GM19328 (cell line): ENCODE data around the gene IL22RA2.

ENCODE experiments used
- ATAC-seq: cut with Tn5 transposase; IDR thresholded peaks from one replicate; pipeline ENCODE4 v1.9.1; 2021; ENCODE audit warnings: mild to moderate bottlenecking, moderate library complexity; ENCODE audit not compliant: unreplicated experiment

IL22RA2 gene

DNA sequence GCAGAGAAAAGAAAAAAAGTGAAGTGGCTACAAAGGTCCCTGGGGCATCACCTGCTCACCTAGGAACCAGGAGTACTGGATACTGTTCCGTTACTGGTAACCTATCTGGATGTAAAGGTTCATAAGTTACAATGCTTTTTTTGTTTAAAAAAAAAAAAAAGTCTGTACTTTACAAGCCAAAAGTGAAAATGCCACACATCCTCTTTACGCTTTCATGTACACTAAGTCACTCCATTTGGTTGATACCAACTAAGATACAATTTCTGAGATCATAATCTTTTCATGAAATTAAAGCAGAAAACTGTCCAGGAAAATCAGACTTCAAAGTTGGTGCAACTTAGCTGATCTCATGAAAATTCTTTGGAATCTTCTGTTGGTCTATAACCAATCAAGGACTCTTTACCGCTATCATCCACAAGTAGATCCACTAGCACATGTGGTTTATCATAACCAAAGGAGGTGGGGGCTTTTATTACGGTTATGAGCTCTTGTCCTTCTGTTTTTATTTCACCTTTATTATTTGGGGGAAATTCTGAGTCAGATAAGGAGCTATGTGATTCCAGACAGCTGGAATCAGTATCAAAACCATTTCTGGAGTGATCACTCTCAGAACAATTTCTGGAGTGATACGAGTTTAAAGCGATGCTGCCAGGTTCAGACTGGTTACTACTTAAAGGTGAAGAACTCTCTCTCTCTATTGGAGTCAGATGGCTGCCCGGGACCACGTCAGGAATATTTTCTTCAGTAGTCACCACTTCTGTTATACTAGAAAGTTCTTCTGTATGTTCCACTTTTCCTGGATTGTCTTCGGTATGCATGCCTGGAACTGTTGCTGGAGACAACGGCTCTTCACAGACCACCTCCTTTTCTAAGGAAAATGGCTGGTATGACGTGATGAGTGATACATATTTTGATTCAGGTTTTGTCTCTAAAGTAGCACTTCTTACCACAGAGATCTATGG lies 24.5 kb upstream of the IL22RA2 start:
- no peak for ATAC-seq

DNA sequence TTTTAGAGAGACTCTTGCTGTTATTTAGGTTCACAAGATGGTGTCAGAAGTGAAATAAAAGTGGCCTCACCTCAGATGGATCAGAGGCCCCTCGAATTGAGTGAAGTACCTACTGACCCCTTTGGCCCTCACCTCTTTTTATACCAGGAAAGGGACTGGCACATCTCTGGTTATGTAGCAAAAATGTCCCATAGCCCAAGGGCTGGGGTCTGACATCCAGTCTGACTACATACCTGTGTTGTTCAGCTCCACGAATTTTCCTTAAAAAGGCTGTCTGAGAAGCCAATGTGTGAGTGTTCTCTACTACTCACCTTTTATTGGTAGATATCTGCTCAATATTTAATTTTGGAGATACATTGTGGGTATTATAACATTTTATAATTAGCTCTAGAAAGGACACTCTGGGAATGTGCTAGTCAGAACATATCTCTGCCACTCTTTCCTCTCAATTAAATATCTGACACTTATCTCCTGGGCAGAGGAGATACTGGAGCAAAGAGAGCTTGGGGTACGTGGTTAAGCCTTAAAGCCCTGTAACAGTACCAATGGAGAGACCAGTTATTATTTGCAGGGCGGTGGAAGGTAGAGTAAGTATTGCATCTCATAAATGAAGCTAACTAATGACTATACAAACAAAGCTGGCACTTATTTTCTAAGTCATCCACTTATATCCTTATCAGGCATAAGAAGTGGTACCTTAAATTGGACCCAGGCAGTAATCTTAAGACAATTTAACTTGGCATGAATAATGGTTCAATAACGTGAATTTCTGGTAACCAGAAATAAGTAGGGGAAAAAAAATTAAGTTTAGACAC lies 20.0 kb upstream of the IL22RA2 start:
- ATAC-seq, result no peak

DNA sequence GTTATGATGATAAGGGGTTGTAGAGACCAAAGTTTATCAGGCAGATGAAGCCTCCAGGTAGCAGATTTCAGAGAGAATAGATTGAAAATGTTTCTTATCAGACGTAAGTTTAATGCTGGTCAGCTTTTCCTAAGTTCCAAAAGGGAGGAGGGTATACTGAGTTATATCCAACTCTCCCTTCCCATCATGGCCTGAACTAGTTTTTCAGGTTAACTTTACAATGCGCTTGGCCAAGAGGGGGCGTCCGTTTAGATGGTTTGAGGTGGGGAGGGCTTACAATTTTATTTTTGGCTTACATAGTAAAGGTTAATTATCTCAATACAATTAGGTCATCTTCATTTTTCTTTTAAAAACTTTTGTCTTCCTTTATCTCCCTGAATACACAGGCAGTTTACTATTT lies 19.4 kb upstream of the IL22RA2 start:
- ATAC-seq, result no peak

DNA sequence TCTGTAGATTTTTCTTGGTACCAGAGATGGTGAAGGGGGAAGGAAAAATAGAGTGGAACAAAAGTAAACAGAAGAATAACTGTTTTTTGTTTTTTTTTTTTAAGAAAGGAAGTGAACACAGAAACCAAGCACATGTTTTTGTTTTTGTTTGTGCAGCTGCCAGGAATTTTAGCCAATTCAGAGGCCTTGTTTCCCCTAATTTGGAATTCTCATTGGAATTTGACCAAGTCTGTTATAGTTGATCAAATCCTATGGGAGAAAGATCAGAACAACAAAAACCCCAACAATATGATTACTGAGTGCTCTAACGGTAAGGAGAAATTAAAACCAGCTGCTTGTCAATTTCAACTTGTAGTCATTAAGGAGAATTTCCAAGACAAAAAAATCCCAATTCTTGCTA lies 18.2 kb upstream of the IL22RA2 start:
- no peak for ATAC-seq

DNA sequence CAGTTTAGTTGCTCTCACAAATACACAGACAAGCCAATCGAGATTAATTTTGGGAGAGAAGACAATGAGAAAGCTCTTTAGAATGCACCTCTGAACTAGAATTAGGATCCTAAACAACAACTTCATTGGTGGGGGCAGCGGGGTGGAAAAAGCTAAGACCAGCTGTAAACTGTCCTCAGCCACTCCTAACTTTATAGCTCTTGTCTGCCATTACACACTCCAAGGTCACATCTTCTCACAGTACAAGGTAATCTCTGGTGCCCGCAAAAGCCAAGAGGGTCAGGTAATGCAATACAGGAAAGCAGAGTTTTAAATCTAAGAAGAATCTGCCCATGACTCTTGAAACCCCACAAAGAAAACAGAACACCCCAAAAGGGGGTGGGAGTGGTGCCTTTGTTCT lies 17.8 kb upstream of the IL22RA2 start:
- no peak for ATAC-seq

DNA sequence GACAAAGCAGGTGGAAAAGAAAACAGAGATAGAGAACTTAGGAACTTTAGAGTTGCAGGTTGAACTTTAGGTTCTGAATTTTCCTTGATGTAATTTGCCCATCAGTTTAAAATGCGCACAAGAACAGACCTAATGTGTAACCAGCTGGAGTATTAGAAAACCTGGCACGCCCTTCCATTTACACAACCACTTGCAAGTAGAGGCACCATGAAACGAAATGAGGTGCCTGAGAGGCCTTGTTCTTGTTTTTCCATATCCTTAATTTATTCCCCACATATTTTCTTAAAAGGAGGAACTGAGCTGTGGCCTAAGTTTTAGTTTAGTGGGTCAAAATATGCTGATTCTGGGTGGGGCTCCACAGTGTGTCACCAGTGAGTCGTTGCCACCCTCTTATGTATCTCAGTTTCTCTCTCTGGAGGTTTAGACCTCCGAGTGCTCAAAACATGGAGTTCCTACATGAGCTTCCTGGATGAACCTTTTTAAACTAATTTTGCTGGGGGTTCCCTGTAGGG lies 17.2 kb upstream of the IL22RA2 start:
- no peak for ATAC-seq

DNA sequence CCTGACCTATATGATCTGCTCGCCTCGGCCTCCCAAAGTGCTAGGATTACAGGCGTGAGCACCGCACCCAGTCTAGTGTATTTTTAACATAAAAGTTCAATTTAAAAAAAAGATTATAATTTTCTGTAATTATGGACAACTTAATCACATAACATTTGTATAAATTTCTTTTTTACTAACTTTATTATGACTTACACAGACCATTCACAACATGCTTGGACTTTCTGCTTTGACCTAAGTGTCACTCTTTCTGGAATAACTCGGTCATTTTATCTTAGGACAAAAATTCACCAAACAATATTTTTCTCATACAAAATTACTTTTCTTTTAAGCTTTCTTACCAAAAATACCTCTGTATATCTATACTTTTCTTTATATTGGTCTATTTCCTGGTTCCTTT lies 15.4 kb upstream of the IL22RA2 start:
- no peak for ATAC-seq

DNA sequence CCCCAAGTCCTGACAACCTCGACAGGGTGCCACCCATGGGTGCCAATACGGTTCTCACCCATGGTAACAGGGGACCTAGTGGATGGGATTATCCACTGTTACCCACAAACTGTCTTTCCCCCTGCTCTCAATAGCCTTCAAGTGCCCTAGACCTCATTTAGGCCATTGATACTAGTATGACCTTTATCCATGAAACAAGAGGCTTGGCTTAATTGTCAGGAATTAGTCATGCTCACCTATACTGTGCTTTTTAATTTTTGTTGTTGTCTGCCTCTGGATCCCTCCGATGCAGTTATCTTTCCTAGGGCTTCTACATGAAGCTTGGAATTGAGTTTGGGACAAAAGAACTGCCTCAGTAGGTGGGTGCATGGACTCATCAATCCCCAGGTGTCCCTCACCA lies 11.8 kb upstream of the IL22RA2 start:
- ATAC-seq, result no peak

DNA sequence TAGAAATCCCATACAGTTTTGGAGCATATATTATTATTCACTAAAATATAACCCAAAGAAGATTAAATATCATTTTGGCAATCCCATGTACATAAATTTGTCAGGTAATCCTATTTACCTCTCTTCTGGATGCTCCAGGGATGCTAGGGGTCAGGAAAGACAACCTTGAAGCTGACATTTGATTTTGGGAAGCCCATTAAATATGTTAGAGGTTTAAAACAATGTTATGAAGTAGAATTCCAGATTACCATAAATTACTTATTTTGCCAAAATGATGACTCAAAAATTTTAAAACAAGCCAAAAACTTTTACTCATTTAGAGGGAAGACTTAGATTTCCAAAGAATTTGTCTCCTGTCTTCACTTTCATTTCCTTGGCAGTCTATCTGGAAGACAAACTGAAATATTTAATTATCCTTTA lies 9.2 kb upstream of the IL22RA2 start:
- no peak for ATAC-seq

DNA sequence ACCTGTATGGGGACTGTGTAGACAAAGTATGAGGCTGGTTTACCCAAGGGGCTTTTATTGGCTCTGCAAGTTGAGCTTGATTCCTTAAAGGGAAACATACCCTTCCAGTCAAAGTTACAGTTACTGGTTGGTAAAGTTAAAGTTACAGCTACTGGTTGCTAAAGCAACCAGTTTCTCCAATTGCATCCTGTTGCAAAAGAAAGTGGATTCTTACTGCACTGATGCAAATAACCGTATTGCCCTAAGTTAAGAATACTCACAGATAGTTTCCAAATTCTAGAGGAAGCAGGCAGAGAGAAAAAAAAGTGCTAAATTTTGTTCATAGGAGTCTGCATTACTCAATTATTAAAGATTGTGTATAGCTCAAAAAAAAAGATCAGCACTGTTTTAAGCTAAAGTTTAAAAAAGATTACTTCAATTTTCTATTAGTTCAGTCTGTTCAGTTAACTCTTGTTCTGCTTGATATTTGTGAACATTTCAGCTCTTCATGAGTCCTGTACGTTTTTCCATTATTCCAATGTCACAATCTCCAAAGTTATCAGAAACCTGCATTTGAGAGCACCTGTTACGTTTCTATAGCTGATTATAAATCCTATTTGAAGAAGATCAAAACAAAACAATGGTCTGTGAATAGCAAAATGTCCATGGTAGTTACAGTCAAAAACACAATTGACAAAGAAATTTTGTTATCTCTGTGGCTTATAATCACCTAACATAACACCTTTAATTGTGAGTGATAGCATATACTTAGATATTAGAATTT lies 8.6 kb upstream of the IL22RA2 start:
- ATAC-seq, result no peak

DNA sequence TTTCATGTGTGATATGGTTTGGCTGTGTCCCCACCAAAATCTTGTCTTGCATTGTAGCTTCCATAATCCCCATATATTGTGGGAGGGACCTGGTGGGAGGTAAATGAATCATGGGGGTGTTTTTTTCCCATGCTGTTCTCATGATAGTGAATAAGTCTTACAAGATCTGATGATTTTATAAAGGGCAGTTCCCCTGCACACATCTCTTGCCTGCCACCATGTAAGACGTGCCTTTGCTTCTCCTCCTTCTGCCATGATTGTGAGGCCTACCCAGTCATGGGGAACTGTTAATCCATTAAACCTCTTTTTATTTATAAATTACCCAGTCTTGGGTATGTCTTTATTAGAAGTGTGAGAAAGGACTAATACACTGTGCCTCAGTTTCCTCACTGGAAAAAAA lies 4.2 kb upstream of the IL22RA2 start:
- ATAC-seq, result no peak

DNA sequence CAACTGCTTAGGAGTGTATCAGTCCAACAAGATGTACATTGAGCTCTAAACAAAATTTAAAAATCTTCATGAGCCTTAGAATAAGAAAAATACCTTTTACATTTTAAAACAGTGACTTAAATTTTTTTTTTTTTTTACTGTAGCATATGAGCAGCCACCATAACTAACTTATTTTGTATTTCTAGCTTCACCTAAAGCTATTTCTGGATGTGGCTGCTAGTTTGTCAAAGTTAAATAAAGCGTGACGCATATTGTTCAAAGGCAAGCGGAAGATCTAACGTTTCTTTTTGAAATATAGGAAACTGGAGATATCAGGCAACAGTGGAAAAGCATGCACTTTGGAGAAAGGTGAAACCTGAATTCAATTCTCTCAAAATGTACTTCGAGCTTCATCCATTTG lies 3.3 kb upstream of the IL22RA2 start:
- no peak for ATAC-seq

DNA sequence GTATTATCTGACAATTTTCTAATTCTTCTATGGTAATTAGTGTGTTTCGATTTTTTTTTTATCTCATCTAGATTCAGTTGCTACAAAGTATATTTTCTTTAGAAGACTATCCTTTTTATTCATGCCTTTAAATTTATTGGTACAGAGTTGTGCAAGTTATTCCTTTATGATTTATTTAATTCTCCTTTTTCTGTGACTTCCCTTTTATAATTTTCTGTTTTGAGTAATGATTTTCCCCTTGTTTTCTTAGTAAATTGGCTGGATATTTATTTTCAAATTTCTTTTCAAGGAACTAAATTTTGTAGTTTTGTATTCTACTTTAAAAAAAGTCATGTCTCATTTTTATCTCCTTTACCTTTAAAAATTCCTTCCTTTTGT lies 2.4 kb upstream of the IL22RA2 start:
- ATAC-seq, result no peak

DNA sequence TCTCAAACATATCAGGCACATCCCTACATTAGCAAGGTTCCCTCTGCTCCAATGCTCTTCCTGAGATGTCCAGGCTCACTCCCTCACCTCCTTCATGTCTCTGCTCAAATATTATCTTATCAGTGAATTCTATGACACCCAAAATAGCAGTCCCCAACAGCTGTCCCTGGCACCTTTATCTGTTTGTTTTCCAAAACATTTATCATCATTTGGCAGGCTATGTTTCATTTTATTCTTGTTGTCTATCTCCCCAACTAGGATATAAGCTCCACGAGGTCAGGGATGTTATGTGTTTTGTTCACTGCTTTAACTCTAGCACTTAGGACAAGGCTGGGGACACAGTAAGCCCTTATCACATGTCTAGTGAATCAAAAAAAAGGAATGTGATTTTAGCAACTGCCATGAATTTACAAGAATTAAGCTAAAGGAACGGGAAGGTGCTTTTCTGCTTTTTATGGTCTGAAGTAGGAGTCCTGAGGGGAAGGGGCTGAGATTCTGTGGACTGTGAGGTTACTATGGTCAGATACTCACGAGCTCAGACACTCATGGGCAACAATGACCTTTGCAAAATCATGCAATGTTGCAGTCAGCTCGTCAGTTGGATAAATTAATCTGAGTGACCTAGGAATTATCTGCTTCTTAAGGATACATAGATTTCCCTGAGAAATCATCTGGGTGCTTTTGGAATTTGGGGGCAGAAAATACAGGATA lies 1.9 kb upstream of the IL22RA2 start:
- ATAC-seq, result no peak

DNA sequence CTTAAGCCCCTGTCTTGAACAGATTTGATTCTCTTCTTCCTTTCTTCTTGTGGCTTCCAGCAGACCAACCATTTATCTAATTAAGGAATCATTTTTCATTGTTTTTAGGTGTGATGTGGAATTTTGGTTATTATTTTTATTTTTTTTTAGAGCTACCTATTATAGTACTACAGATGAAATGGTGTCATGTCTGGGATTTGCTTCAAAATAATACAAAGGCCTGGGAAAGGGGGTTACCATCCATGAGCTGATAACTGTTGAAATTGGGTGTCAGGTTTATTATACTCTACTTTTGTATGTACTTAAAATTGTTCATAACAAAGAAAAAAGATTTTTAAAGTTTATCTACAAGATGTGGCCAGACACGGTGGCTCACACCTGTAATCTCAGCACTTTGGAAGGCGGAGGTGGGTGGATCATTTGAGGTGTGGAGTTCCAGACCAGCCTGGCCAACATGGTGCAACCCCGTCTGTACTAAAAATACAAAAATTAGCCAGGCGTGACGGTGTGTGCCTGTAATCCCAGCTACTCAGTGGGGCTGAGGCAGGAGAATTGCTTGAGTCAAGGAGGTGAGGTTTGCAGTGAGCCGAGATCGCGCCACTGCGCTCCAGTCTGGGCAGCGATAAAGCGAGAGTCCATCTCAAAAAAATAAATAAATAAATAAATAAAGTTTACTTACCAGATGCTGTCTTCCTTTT lies 561 bp downstream of the IL22RA2 start:
- no peak for ATAC-seq

DNA sequence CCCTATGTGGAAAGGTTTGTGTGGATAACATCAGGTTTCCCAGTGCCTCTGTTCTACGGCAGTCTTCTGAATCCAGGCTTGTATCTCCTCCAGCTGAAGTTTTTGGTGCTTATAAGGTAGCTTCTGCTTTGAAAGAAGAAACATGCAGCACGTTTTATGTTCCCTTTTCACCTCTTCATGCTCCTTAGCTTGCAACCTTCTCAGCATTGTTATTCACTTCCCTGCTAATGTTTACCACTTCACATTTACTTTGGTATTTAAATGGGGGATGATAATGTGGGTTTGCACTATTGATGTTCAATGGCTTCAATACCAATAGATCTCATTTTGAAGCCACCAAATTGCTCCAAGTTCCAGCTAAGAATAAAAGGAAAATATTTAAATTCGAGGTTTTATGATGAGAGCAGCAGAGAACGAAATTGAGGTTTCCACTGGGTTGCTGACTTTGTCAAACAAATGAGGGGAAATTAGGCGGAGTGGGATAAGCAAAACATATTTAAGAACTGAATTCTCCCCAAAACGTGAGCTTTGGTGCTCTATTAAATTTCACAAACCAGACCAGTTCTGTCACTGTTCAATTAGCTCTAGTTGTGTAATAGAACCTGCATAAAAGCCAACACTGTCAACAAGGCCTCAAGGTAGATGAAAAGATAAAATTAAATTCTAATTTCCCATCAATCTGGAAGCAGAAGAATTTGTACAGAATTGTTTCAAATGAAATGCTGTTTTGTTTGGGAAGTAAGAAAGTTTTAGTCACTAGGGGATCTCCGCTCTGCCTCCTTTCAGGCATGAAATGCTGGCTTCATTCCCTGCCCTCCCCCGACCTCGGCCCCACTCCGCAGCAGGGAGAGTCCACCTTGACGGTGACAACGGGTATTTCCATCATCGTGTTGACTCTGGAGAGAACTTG lies 1.4 kb downstream of the IL22RA2 start:
- no peak for ATAC-seq

DNA sequence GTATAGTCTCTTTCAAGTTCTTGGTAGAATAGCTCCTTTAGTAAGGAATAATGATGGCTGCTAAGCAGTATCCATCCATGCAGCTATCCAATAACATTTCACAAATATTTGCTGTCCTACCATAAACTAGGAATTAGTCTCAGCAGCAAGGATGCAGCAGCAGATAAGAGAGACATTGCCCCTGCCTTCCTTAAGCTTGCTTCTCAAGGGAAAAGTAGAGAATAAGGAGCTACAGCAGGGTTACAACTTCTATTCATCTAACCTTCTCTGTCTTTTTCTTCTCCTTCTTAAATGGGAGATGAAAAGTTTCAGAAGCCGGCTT lies 2.4 kb downstream of the IL22RA2 start:
- ATAC-seq, result no peak

DNA sequence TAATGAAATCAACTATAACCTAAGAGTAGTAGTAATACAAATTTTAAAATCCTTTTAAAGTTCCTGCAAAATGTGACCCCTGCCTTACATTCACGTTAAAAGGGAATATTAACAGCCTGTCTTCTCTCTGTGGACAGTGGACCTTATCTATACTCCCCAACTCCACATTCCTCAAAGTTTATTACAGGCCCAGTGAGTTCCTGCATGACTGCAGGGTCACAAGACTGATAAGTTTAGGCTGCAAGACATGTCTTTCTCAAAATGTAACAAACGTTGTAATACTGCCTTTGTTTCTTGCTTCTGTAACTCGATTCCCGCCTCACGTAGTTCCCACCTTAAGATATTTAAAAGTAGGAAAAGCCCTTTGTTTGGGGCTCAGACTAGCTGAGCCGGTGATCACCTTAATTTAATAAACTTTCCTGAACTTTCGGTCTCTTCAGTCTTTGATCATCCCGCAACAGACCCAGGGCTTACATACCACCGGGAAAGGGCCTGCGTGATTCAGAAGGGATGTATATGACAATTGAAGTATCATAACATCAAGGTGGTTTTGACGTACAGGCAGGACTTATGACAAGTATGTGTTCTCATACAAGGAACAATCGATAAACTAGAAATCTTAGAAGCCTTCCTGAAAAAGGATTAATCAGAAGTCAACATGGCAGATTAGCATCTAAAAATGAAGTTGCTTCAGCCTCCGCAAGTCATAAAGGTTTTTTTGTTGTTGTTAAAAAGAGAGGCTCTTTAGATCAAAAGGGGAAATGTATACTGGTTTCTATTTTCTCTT lies 3.0 kb downstream of the IL22RA2 start:
- no peak for ATAC-seq
